Lower leg skin (tissue), 4 donors: ENCODE results near the gene P4HTM. TPM values are rescaled to one million over a fixed set of nuclear protein-coding genes. Genes with fewer than 3 reads are reported as not detected.

Source experiments
- DNase-seq, 2 donors: peaks; one replicate each; pipeline ENCODE4 v3.0.0-alpha.2; 2019; ENCODE audit warnings: low spot score in 2 of 2
- H3K4me3 ChIP-seq: fragments of 200-600 bp; sonication (generic); 2 replicates; pipeline ENCODE4 v1.5.1; 2017; ENCODE audit warnings: mild to moderate bottlenecking, low read depth; ENCODE audit not compliant: poor library complexity, severe bottlenecking
- CTCF ChIP-seq, 3 donors: fragments of 450-650 bp; IDR thresholded peaks; one replicate each; pipeline ENCODE4 v1.5.1; 2016; ENCODE audit warnings: antibody characterized with exemption in 3 of 3, mild to moderate bottlenecking in 3 of 3, moderate library complexity in 2 of 3
- POLR2A ChIP-seq, 2 donors: fragments of 450-650 bp; IDR thresholded peaks; one replicate each; pipeline ENCODE4 v1.6.1; 2016 to 2017; ENCODE audit warnings: antibody characterized with exemption in 2 of 2, mild to moderate bottlenecking in 1 of 2, moderate library complexity in 1 of 2
- WGBS, 2 donors: methylation state at CpG; one replicate each; pipeline ENCODE4 v1.1.5; 2018; 5-methylcytosine and 5-hydroxymethylcytosine counted together
- intact Hi-C: fragments of 100-400 bp; cut with DNase I; formaldehyde crosslinking; loops from one replicate; pipeline ENCODE4 v1.15.0; 2023; ENCODE audit warnings: low total_unique reads
- total RNA-seq, 4 donors: library from RNA; depleted of rRNA; stranded (reverse); fragments of >200 nt; gene quantifications; one replicate each; pipeline ENCODE4 v1.1.0, GENCODE V29; 2016

Gene P4HTM
- total RNA-seq, 4 donors from 2014 or later: 23.4 to 41.9 (median 36.0) TPM

GRCh38 chr3:49009396-49009795, 19.4 kb downstream of the P4HTM start:
- 77 to 84% methylated on average over 3 of the region's 3 CpGs for WGBS, 2 donors
- intact Hi-C loops: no loop called here
- no peak overlapping the region for H3K4me3 ChIP-seq
- TF ChIP-seq POLR2A (IDR thresholded peaks at IDR 0.05) (no peak), CTCF (IDR thresholded peaks at IDR 0.05) (no peak)
- no peak for DNase-seq

- no peak for DNase-seq
- intact Hi-C loops: no loop called here
- H3K4me3 ChIP-seq: no peak overlapping the region
- WGBS, 2 donors: 62 to 75% methylated on average over 17 of the region's 17 CpGs
- TF ChIP-seq CTCF (IDR thresholded peaks at IDR 0.05) (no peak), POLR2A (IDR thresholded peaks at IDR 0.05) (no peak)
Measured at GRCh38 chr3:49012441-49013017, 22.5 kb downstream of the P4HTM start.

DNA sequence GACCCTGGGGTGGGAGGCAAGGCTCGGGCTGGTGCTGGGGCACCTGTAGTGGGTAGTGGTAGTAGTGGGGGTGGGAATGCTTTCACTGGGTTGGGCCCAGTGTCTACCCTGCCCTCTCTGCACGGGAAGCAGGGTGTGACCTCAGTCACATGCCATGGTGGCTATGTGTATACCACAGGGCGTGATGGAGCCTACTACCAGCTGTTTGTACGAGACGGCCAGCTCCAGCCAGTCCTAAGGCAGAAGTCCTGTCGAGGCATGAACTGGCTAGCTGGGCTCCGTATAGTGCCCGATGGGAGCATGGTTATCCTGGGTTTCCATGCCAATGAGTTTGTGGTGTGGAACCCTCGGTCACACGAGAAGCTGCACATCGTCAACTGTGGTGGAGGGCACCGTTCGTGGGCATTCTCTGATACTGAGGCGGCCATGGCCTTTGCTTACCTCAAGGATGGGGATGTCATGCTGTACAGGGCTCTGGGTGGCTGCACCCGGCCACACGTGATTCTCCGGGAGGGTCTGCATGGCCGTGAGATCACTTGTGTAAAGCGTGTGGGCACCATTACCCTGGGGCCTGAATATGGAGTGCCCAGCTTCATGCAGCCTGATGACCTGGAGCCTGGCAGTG, 23.2 kb downstream of the P4HTM start:
- no peak overlapping the region for H3K4me3 ChIP-seq
- TF ChIP-seq POLR2A (IDR thresholded peaks at IDR 0.05) (no peak), CTCF (IDR thresholded peaks at IDR 0.05) (no peak)
- intact Hi-C loops: no loop called here
- WGBS, 2 donors: 84% methylated on average over 11 to 19 of the region's 19 CpGs
- DNase-seq: no peak

DNA sequence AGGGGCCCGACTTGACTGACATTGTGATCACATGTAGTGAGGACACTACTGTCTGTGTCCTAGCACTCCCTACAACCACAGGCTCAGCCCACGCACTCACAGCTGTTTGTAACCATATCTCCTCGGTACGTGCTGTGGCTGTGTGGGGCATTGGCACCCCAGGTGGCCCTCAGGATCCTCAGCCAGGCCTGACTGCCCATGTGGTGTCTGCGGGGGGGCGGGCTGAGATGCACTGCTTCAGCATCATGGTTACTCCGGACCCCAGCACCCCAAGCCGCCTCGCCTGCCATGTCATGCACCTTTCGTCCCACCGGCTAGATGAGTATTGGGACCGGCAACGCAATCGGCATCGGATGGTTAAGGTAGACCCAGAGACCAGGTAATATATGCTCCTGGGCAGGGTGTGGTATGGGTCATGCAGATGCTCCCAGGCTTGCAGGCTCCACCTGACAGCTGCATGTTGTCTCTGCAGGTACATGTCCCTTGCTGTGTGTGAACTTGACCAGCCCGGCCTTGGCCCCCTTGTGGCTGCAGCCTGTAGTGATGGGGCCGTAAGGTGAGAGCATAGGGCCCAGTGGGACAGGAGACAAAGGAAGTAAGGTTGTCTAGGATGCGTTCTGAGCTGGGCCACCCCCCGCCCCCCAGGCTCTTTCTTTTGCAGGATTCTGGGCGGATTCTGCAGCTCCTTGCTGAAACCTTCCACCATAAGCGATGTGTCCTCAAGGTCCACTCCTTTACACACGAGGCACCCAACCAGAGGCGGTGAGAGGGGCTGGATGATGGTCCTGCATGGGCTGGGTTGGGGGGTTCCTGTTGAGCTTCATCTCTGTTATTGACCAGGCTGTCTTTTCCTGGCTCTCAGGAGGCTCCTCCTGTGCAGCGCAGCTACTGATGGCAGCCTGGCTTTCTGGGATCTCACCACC, 24.0 kb downstream of the P4HTM start:
- no peak for DNase-seq
- TF ChIP-seq CTCF (IDR thresholded peaks at IDR 0.05) (no peak), POLR2A (IDR thresholded peaks at IDR 0.05) (no peak)
- no peak overlapping the region for H3K4me3 ChIP-seq
- intact Hi-C loops: no loop called here
- 80 to 86% methylated on average over 24 of the region's 24 CpGs for whole genome bisulfite sequencing, 2 donors

DNA sequence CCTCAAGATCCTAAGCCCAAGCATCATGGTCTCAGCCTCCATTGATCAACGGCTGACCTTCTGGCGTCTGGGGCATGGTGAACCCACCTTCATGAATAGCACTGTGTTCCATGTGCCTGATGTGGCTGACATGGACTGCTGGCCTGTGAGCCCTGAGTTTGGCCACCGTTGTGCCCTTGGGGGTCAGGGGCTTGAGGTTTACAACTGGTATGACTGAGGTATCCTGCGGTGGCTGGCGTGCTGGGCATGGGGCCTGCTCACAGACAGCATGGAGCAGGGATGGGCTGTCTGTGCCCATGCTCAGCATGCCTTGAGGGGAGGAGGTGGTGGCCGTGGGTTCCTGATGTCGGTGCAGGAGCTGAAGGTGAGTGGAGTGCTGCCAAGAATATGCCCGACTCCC, 25.0 kb downstream of the P4HTM start:
- intact Hi-C loops: no loop called here
- H3K4me3 ChIP-seq: no peak overlapping the region
- no peak for TF ChIP-seq CTCF (IDR thresholded peaks at IDR 0.05)
- TF ChIP-seq POLR2A (IDR thresholded peaks at IDR 0.05): no peak
- WGBS, 2 donors: 72 to 85% methylated on average over 8 of the region's 8 CpGs
- DNase-seq: no peak
